HG03342 (cell line): ENCODE measurements around the gene CRMP1.

ENCODE experiments used
- ATAC-seq: cut with Tn5 transposase; IDR thresholded peaks from one replicate; pipeline ENCODE4 v1.9.1; 2021; ENCODE audit warnings: mild to moderate bottlenecking, moderate library complexity; ENCODE audit not compliant: unreplicated experiment

Gene CRMP1

DNA sequence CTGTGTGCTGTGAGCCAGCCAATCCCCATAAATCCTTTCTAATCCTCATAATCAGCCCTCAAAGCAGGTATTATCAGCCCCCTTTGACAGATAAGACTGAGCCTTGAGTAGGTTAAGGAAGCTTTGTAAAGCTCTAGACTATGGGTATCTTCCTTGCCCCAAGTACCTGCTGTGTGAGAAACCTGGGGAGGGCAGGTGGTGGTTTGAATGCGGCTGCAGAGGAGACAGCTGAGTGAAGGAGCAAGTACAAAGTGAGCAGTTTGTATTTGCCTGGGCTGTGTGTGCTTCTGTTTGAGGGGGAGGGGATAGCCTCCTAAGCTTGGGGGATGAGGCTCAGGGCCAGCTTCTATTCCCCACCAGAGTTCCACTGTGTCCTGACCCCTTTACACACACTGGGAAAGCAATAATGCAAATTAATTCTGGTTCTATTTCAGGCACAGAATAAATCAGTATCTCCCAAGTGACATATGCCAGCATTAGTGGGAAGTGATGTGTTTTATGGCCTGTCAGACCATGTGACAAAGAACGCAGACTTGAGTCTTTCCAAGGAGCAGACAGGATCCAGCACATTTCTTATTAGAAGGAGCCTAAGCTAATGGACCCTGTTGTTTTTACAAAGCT lies 118.4 kb downstream of the CRMP1 start:
- no peak for ATAC-seq

- ATAC-seq = no peak
Observed at GRCh38 chr4:5773271-5773555, 119.7 kb downstream of the CRMP1 start.

- no peak for ATAC-seq
Observed at GRCh38 chr4:5772528-5773270, 120.2 kb downstream of the CRMP1 start.
